Gastrocnemius medialis (tissue), 4 donors: ENCODE data around the gene MTTP. TPM values are rescaled to one million over a fixed set of nuclear protein-coding genes. Genes with fewer than 3 reads are reported as not detected.

ENCODE experiments used
- ATAC-seq, 2 donors: fragments of 150-250 bp; one replicate each; pipeline ENCODE4 v1.9.1; 2016
- DNase-seq, 2 donors: peaks; one replicate each; pipeline ENCODE4 v3.0.0-alpha.2; 2019
- H3K27ac ChIP-seq, 4 donors: fragments of 200-600 bp; sonication (generic); 1 replicate in 1 of 4; 2 replicates in 3 of 4; pipeline ENCODE4 v1.5.1; 2016 to 2018; ENCODE audit warnings: mild to moderate bottlenecking in 2 of 4, moderate library complexity in 1 of 4
- H3K27me3 ChIP-seq, 3 donors: fragments of 200-600 bp; sonication (generic) in 2 of 3; 1 replicate in 1 of 3; 2 replicates in 2 of 3; pipeline versions ENCODE4 v1.5.1 to v1.6.0; 2016 to 2019; ENCODE audit warnings: mild to moderate bottlenecking in 1 of 3, moderate library complexity in 1 of 3
- H3K36me3 ChIP-seq, 2 donors: fragments of 200-600 bp; sonication (generic) in 1 of 2; one replicate each; pipeline ENCODE4 v1.5.1; 2017 to 2018
- H3K4me1 ChIP-seq, 2 donors: fragments of 200-600 bp; sonication (generic) in 1 of 2; one replicate each; pipeline ENCODE4 v1.5.1; 2016 to 2017; ENCODE audit warnings: mild to moderate bottlenecking in 2 of 2
- H3K4me3 ChIP-seq, 4 donors: fragments of 200-600 bp; sonication (generic) in 3 of 4; 1 replicate in 1 of 4; 2 replicates in 3 of 4; pipeline ENCODE4 v1.5.1; 2016 to 2019; ENCODE audit warnings: mild to moderate bottlenecking in 2 of 4
- H3K9me3 ChIP-seq, 3 donors: fragments of 200-600 bp; sonication (generic) in 2 of 3; 1 replicate in 1 of 3; 2 replicates in 2 of 3; pipeline ENCODE4 v1.5.1; 2016 to 2019
- POLR2A ChIP-seq, 2 donors: fragments of 450-650 bp; IDR thresholded peaks; one replicate each; pipeline ENCODE4 v1.6.1; 2017; ENCODE audit warnings: antibody characterized with exemption in 2 of 2, mild to moderate bottlenecking in 2 of 2, moderate library complexity in 2 of 2
- in situ Hi-C, 4 donors: fragments of 200-750 bp; cut with MboI; loops; one replicate each; pipeline versions ENCODE4 v1.15.0 to v1.8.0; 2017; ENCODE audit warnings: low sequenced_read_pairs in 4 of 4
- intact Hi-C: fragments of 100-400 bp; cut with DNase I; formaldehyde crosslinking; loops from one replicate; pipeline ENCODE4 v1.15.1; 2023; ENCODE audit warnings: low total_unique reads
- total RNA-seq, 4 donors: library from RNA; depleted of rRNA; stranded (reverse); fragments of >200 nt; gene quantifications; one replicate each; pipeline versions ENCODE4 v1.1.0 to v1.2.3, GENCODE V29; 2016
- TF ChIP-seq, protein P1 (sequence below), 5 experiments: fragments of 450-650 bp in 3 of 5; fragments of 200-600 bp in 2 of 5; sonication (generic) in 2 of 5; IDR thresholded peaks in 4 of 5; conservative IDR thresholded peaks in 1 of 5; 1 replicate in 4 of 5; 2 replicates in 1 of 5; pipeline ENCODE4 v1.5.1; 2016 to 2019; ENCODE audit warnings: antibody characterized with exemption in 5 of 5, mild to moderate bottlenecking in 3 of 5, moderate library complexity in 3 of 5

Gene MTTP
- total RNA-seq, 4 donors from 2014 or later: 0.33 to 0.63 (median 0.59) TPM; not detected in 1

DNA sequence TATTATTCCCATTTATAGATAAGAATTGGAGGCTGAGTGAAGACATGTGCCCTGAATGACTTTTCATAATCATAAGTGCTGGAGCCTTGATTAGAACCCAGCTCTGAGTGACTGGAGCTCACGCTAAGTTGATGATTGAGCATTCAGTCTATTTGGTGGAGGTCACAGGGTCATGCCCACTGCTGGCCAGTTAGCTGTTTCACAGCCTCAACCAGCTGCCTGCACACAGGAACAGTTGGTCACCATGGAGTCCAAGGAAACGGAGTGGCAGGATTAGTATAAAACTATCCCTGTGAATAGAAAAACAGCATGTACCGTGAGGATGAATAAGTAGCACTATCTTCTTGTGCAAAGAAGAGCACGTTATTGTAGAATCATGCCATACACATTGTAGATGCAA, 84.0 kb downstream of the MTTP start:
- H3K27ac ChIP-seq: peak overlapping the region; percentile 94 to 99 (median 98)
- DNase-seq (no peak), ATAC-seq (peak in 1 of 2 donors; percentile 30)
- H3K4me3 ChIP-seq: no peak overlapping the region
- in situ Hi-C loops: loop anchor here in 2 of 4 donors (10.0 kb wide), 2 partner anchors 94 to 146 kb away; partner anchors contain the start of gene TRMT10A (in 2 of the 2)
- TF ChIP-seq, protein P1, sequence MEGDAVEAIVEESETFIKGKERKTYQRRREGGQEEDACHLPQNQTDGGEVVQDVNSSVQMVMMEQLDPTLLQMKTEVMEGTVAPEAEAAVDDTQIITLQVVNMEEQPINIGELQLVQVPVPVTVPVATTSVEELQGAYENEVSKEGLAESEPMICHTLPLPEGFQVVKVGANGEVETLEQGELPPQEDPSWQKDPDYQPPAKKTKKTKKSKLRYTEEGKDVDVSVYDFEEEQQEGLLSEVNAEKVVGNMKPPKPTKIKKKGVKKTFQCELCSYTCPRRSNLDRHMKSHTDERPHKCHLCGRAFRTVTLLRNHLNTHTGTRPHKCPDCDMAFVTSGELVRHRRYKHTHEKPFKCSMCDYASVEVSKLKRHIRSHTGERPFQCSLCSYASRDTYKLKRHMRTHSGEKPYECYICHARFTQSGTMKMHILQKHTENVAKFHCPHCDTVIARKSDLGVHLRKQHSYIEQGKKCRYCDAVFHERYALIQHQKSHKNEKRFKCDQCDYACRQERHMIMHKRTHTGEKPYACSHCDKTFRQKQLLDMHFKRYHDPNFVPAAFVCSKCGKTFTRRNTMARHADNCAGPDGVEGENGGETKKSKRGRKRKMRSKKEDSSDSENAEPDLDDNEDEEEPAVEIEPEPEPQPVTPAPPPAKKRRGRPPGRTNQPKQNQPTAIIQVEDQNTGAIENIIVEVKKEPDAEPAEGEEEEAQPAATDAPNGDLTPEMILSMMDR (IDR thresholded peaks at IDR 0.05 in 4 of 5, conservative IDR thresholded peaks at IDR 0.05 in 1 of 5): no peak
- TF ChIP-seq POLR2A (IDR thresholded peaks at IDR 0.05): no peak
- H3K27me3 ChIP-seq: no peaks in the 10 kb centered on the region
- intact Hi-C loops: loop anchor here (2.0 to 10.0 kb wide), 5 partner anchors 18 to 724 kb away; partner anchors contain the start of gene H2AZ1
- H3K36me3 ChIP-seq: no peaks in the 10 kb centered on the region
- H3K4me1 ChIP-seq: peaks cover 42 to 47% of the 10 kb centered on the region in 2 donors
- no peaks in the 10 kb centered on the region for H3K9me3 ChIP-seq

DNA sequence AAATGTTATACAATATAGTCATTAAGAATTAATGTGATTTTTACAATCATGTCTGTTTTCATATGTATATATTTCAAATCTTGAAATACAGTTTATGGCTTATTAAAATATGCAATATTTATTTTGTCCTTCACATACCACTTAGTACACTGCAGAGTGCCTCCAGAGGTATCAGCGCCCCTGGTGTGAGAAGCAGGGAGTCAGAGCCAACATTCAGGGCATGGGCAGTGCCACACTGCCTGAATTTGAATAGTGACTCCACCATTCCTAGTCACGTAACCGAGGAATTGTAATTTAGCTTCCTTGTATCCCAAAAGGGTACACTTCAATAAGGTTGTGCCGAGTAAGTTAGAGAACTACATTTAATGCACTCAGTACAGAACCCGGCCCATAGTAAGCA, 87.3 kb downstream of the MTTP start:
- H3K4me1 ChIP-seq: peaks cover 21 to 23% of the 10 kb centered on the region in 2 donors
- no peak for TF ChIP-seq POLR2A (IDR thresholded peaks at IDR 0.05)
- TF ChIP-seq, protein P1 (IDR thresholded peaks at IDR 0.05 in 4 of 5, conservative IDR thresholded peaks at IDR 0.05 in 1 of 5): no peak
- no peaks in the 10 kb centered on the region for H3K9me3 ChIP-seq
- intact Hi-C loops: no loop called here
- H3K27ac ChIP-seq: no peak overlapping the region
- no peaks in the 10 kb centered on the region for H3K36me3 ChIP-seq
- no peak overlapping the region for H3K4me3 ChIP-seq
- ATAC-seq (no peak), DNase-seq (no peak)
- no peaks in the 10 kb centered on the region for H3K27me3 ChIP-seq
- in situ Hi-C loops: no loop called here

DNA sequence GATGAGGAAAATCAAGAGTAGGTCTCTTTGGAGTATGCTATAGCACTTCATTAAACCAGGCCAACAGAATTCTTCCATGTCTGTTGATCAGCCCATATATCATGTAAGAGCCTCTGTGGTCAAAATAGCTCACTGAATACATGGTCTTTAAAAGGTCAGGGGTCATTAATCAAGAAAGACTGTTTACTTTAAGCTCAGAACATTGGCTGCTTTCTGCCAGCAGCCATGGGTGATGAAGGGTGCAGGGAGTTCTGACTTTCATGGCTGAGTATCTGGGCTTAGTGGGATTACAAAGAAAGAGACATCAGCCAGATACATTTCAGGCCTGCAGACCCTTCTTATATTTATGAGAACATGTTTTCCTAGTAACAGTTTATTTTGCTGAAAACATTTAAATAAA, 90.1 kb downstream of the MTTP start:
- ATAC-seq: no peak
- DNase-seq: no peak
- Histone ChIP-seq H3K4me3 (no peak overlapping the region), H3K27me3 (no peaks in the 10 kb centered on the region), H3K4me1 (no peaks in the 10 kb centered on the region), H3K27ac (no peak overlapping the region), H3K9me3 (no peaks in the 10 kb centered on the region), H3K36me3 (no peaks in the 10 kb centered on the region)
- in situ Hi-C loops (no loop called here), intact Hi-C loops (no loop called here)
- TF ChIP-seq POLR2A (IDR thresholded peaks at IDR 0.05): no peak
- TF ChIP-seq, protein P1 (IDR thresholded peaks at IDR 0.05 in 4 of 5, conservative IDR thresholded peaks at IDR 0.05 in 1 of 5): no peak

DNA sequence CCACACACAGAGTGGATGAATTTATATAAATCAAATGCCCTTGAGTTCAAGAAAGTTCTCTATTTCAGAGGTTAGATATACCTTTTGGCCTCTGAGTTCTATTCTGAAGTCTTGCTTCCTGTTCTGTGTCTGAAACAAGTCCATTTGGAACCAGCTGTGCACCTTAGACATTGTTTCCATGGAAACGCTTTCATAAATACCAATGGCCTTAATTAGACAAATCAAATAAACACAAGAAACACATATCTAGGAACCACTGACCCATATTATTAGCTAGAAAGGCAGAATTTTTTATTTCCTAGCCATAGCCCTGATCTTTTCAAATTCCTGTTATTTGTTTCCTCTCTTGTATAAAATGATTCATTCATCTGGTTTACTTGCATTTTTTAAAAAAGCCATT, 91.4 kb downstream of the MTTP start:
- TF ChIP-seq, protein P1 (IDR thresholded peaks at IDR 0.05 in 4 of 5, conservative IDR thresholded peaks at IDR 0.05 in 1 of 5): no peak
- TF ChIP-seq POLR2A (IDR thresholded peaks at IDR 0.05): no peak
- Histone ChIP-seq H3K4me1 (no peaks in the 10 kb centered on the region), H3K27me3 (no peaks in the 10 kb centered on the region), H3K36me3 (no peaks in the 10 kb centered on the region), H3K4me3 (no peak overlapping the region), H3K9me3 (no peaks in the 10 kb centered on the region), H3K27ac (no peak overlapping the region)
- DNase-seq: no peak
- in situ Hi-C loops (no loop called here), intact Hi-C loops (no loop called here)
- ATAC-seq: no peak

DNA sequence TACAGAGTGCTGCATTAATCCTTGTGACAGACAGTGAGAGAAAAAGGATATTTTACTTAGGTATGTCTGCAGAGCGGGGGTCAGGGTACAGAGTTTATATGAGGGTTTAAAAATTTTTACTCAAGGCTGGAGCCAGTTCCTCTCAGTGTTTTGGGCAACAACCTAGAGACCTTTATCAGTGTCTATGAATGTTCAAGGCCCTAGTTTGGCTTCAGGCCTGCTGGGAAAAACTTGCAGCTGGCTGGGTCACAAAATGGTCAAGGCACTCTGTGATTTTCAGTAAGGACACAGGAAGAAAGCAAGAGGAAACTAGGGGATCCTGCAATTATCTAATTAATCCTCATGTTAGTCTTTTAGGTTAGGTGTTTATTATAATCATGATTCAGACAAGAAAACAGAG, 93.8 kb downstream of the MTTP start:
- H3K9me3 ChIP-seq: peaks cover 0 to 8% (median 0%) of the 10 kb centered on the region in 3 donors
- ATAC-seq: no peak

More for the DNA sequence above, 93.8 kb downstream of the MTTP start:
- no peak for TF ChIP-seq POLR2A (IDR thresholded peaks at IDR 0.05)
- TF ChIP-seq, protein P1 (IDR thresholded peaks at IDR 0.05 in 4 of 5, conservative IDR thresholded peaks at IDR 0.05 in 1 of 5): no peak
- no peaks in the 10 kb centered on the region for H3K27me3 ChIP-seq
- H3K36me3 ChIP-seq: no peaks in the 10 kb centered on the region
- no peaks in the 10 kb centered on the region for H3K4me1 ChIP-seq
- intact Hi-C loops: no loop called here
- no peak overlapping the region for H3K27ac ChIP-seq
- in situ Hi-C loops: no loop called here
- H3K4me3 ChIP-seq: no peak overlapping the region
- no peak for DNase-seq
